Mesenteric fat pad (tissue), 1 donor: ENCODE results near the gene GPX6. TPM values are rescaled to one million over a fixed set of nuclear protein-coding genes. Genes with fewer than 3 reads are reported as not detected.
"Not testable (repeated sequence)": the region's sequence is repeated elsewhere in the genome, so short reads cannot be mapped to it uniquely, and the experiment has no call there.

ENCODE experiments used
- DNase-seq: peaks from one replicate; pipeline ENCODE4 v3.0.0-alpha.2; 2020; ENCODE audit warnings: low spot score
- total RNA-seq: library from RNA; stranded (reverse); fragmentation: NEBNext Ultra II Directional; extraction: Animal tissue kit (Norgen Biotek cat#: 25700); gene quantifications from one replicate; pipeline ENCODE4 v1.2.1, GENCODE V29; 2021
- donor health status: DM: yes; HTN: yes; CAD: no.

GPX6 gene
- total RNA-seq, 1 donor from 2014 or later: not detected

DNA sequence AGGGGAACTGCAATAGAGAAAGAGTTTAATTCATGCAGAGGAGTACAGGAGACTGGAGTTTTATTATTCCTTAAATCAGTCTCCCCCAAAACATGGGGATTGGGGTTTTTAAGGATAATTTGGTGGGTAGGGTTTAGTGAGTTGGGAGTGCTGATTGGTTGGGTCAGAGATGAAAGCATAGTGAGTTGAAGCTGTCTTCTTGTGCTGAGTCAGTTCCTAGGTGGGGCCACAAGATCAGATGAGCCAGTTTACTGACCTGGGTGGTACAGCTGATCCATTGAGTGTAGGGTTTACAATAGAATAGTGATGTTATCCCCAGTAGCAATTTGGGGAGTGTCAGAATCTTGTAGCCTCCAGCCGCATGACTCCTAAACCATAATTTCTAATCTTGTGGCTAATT, 29.1 kb downstream of the GPX6 start:
- DNase-seq: no peak

GRCh38 chr6:28485482-28485881, 30.1 kb downstream of the GPX6 start:
- DNase-seq: no peak

GRCh38 chr6:28480253-28480932, 35.2 kb downstream of the GPX6 start:
- DNase-seq: no peak

DNA sequence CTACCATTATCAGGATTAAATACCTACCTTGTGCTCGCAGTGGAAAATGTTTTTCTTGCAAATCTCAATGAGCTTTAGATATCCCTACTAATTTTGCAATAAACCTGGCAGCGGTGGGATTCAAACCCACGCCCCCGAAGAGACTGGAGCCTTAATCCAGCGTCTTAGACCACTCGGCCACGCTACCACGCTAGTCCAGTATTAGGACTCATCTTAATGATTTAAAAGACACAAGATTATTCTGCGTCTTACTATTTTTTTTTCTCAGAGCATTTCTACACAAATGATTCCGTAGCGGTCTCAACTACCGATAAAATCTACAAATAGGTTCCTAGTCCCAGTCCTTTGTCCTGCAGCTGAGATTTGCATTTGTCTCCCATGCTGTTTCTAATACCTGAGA, 37.1 kb downstream of the GPX6 start:
- DNase-seq: no peak

GRCh38 chr6:28474441-28475219, 41.0 kb downstream of the GPX6 start:
- DNase-seq: no peak

DNA sequence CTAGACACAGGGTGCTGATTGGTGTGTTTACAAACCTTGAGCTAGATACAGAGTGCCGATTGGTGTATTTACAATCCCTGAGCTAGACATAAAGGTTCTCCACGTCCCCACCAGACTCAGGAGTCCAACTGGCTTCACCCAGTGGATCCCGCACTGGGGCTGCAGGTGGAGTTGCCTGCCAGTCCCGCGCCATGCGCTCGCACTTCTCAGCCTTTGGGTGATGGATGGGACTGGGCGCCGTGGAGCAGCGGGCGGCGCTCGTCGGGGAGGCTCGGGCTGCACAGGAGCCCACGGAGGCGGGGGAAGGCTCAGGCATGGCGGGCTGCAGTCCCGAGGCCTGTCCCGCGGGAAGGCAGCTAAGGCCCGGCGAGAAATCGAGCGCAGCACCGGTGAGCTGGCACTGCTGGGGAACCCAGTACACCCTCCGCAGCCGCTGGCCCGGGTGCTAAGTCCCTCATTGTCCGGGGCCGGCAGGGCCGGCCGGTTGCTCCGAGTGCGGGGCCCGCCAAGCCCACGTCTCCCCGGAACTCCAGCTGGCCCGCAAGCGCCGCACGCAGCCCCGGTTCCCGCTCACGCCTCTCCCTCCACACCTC, 46.3 kb downstream of the GPX6 start:
- DNase-seq: not testable (repeated sequence)

- no peak for DNase-seq
These were observed 47.5 kb downstream of the GPX6 start for GRCh38 chr6:28468056-28468455.

DNA sequence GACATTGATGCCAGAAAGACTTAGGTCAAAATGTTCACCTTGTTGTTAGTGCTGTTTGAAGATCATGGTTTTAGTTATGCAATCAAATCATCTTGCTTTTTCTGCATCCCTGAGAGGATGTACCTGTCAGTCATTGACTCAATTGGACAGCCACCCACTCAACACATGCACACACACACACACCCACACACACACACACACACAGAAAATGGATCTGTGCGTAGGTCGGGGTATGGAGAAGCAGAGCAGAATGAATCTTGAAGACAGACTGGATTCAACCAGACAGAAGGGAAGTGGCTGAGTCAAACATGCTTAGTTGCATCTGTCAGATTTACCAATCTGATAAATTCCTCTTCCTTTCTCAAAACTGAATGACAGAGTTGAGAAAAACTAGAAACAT, 53.2 kb downstream of the GPX6 start:
- no peak for DNase-seq

GRCh38 chr6:28458568-28458967, 57.0 kb downstream of the GPX6 start:
- no peak for DNase-seq

Other genes with a start within 250 kb of the GPX6 start
- 5.9 TPM for gene ZSCAN26, start 248.7 kb downstream of the GPX6 start, total RNA-seq
- 4.0 TPM for gene PGBD1, start 234.2 kb downstream of the GPX6 start, total RNA-seq
- 5.8 TPM for gene ZSCAN31, start 179.6 kb downstream of the GPX6 start, total RNA-seq
- 3.0 TPM for gene ZKSCAN3, start 165.8 kb downstream of the GPX6 start, total RNA-seq
- gene ZSCAN12, start 116.0 kb downstream of the GPX6 start, total RNA-seq: 3.5 TPM
- gene ZSCAN23, start 72.3 kb downstream of the GPX6 start, total RNA-seq: 1.5 TPM
- not detected for gene GPX5, start 10.1 kb upstream of the GPX6 start, total RNA-seq